Mesendoderm (in vitro differentiated cells): ENCODE measurements around the gene LCA5.
A peak's percentile ranks its signal among the peaks of the same experiment; 100 is the strongest.

ENCODE experiments used
- DNase-seq: peaks from one replicate; pipeline ENCODE4 v3.0.0; 2013
- H2AK5ac ChIP-seq: 2 replicates; pipeline ENCODE4 v1.6.1; 2013; ENCODE audit warnings: low read length, inconsistent platforms
- H2BK120ac ChIP-seq: 2 replicates; pipeline ENCODE4 v1.6.1; 2013; ENCODE audit warnings: low read depth, mild to moderate bottlenecking, low read length, moderate library complexity, mixed read lengths
- H2BK15ac ChIP-seq: replicated peaks from 2 replicates; pipeline ENCODE4 v1.6.1; 2013; ENCODE audit warnings: low read depth, mild to moderate bottlenecking, moderate library complexity
- H2BK5ac ChIP-seq: 2 replicates; pipeline ENCODE4 v1.6.1; 2013; ENCODE audit warnings: low read length, inconsistent platforms
- H3K18ac ChIP-seq: 2 replicates; pipeline ENCODE4 v1.6.1; 2013; ENCODE audit warnings: mild to moderate bottlenecking, low read length, mixed read lengths
- H3K23ac ChIP-seq: one replicate; pipeline ENCODE4 v1.6.1; 2013; ENCODE audit warnings: low read length
- H3K27ac ChIP-seq: 2 replicates; pipeline ENCODE4 v1.5.1; 2013; ENCODE audit warnings: low read depth, mild to moderate bottlenecking, inconsistent platforms, low read length, moderate library complexity
- H3K27me3 ChIP-seq: 2 replicates; pipeline ENCODE4 v1.6.1; 2013; ENCODE audit warnings: low read length, control low read depth, mild to moderate bottlenecking, inconsistent platforms; ENCODE audit not compliant: insufficient read depth, poor library complexity
- H3K36me3 ChIP-seq: 2 replicates; pipeline ENCODE4 v1.6.1; 2013; ENCODE audit warnings: low read length, inconsistent platforms; ENCODE audit not compliant: control insufficient read depth, insufficient read depth
- H3K4ac ChIP-seq: one replicate; pipeline ENCODE4 v1.6.1; 2013; ENCODE audit warnings: low read depth, mild to moderate bottlenecking, low read length, moderate library complexity
- H3K4me1 ChIP-seq: 2 replicates; pipeline ENCODE4 v1.6.1; 2013; ENCODE audit warnings: low read depth, low read length, inconsistent platforms; ENCODE audit not compliant: control insufficient read depth
- H3K4me2 ChIP-seq: 2 replicates; pipeline ENCODE4 v1.6.1; 2013; ENCODE audit warnings: low read length
- H3K4me3 ChIP-seq: 2 replicates; pipeline ENCODE4 v1.5.1; 2013; ENCODE audit warnings: mild to moderate bottlenecking, low read length
- H3K56ac ChIP-seq: one replicate; pipeline ENCODE4 v1.6.1; 2013; ENCODE audit warnings: low read length
- H3K79me1 ChIP-seq: 2 replicates; pipeline ENCODE4 v1.6.1; 2013; ENCODE audit warnings: low read length, inconsistent platforms
- H3K79me2 ChIP-seq: 2 replicates; pipeline ENCODE4 v1.6.1; 2013; ENCODE audit warnings: mild to moderate bottlenecking, low read length; ENCODE audit not compliant: control insufficient read depth, insufficient read depth
- H3K9ac ChIP-seq: 2 replicates; pipeline ENCODE4 v1.6.1; 2013; ENCODE audit warnings: low read length, inconsistent platforms
- H4K5ac ChIP-seq: one replicate; pipeline ENCODE4 v1.6.1; 2013; ENCODE audit warnings: low read length
- H4K8ac ChIP-seq: one replicate; pipeline ENCODE4 v1.6.1; 2013; ENCODE audit warnings: low read depth, mild to moderate bottlenecking, control low read depth, low read length, moderate library complexity
- WGBS: extraction: QIAGEN DNeasy Blood & Tissue Kit; methylation state at CpG from one replicate; pipeline ENCODE4 v1.1.7; 2013; ENCODE audit warnings: low lambda C conversion rate, missing lambda C conversion rate; ENCODE audit not compliant: insufficient coverage; ENCODE audit errors: extremely low coverage; 5-methylcytosine and 5-hydroxymethylcytosine counted together

The LCA5 gene

DNA sequence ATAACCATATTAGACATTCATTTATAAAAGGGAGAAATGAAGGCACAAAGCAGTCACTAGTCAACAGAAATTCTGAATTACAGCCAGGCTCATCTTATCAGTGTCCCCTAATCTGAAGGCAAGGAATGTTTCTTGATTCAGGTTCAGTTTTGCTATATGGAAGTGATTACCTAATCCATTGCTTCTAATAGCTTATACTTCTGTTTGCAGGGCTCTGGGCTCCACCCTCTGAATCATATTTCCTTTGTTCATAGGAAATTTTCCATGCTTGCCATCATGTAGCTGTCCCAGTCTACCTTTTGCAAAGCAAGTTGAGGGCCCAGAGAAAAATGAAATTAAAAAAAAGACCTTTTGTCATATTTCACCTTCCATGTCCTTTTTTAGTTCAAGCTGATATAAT lies 96.0 kb downstream of the LCA5 start:
- H2AK5ac ChIP-seq = no peak overlapping the region
- H4K8ac ChIP-seq = no peak overlapping the region
- no peak overlapping the region for H3K4me3 ChIP-seq
- H3K23ac ChIP-seq = no peak overlapping the region
- H2BK5ac ChIP-seq = no peak overlapping the region
- H3K4ac ChIP-seq = no peak overlapping the region
- H3K4me2 ChIP-seq = no peak overlapping the region
- no peaks in the 10 kb centered on the region for H3K79me2 ChIP-seq
- no peak overlapping the region for H2BK120ac ChIP-seq
- no peaks in the 10 kb centered on the region for H3K36me3 ChIP-seq
- no peak overlapping the region for H2BK15ac ChIP-seq
- no peaks in the 10 kb centered on the region for H3K4me1 ChIP-seq
- no peak overlapping the region for H3K9ac ChIP-seq
- no peaks in the 10 kb centered on the region for H3K27me3 ChIP-seq
- H3K27ac ChIP-seq = no peak overlapping the region
- no peak overlapping the region for H3K56ac ChIP-seq
- no peaks in the 10 kb centered on the region for H3K79me1 ChIP-seq
- no peak for DNase-seq
- H4K5ac ChIP-seq = no peak overlapping the region
- no peak overlapping the region for H3K18ac ChIP-seq

GRCh38 chr6:79440598-79440997 lies 96.6 kb downstream of the LCA5 start:
- H3K23ac ChIP-seq = no peak overlapping the region
- no peak for DNase-seq

GRCh38 chr6:79438030-79438429 lies 99.2 kb downstream of the LCA5 start:
- Histone ChIP-seq H3K9ac (no peak overlapping the region), H2BK120ac (no peak overlapping the region), H3K79me2 (no peaks in the 10 kb centered on the region), H3K4me1 (no peaks in the 10 kb centered on the region), H2BK15ac (no peak overlapping the region), H3K27me3 (no peaks in the 10 kb centered on the region), H2AK5ac (no peak overlapping the region), H3K56ac (no peak overlapping the region), H3K18ac (no peak overlapping the region), H3K27ac (no peak overlapping the region), H4K8ac (no peak overlapping the region), H3K4me3 (no peak overlapping the region), H2BK5ac (no peak overlapping the region), H3K23ac (no peak overlapping the region), H4K5ac (no peak overlapping the region), H3K4ac (no peak overlapping the region), H3K4me2 (no peak overlapping the region), H3K79me1 (no peaks in the 10 kb centered on the region), H3K36me3 (no peaks in the 10 kb centered on the region)
- DNase-seq = no peak
- no CpG with 5 or more reads among the region's 2 CpGs for WGBS

More at GRCh38 chr6:79440598-79440997, 96.6 kb downstream of the LCA5 start:
- H3K9ac ChIP-seq = no peak overlapping the region
- H3K56ac ChIP-seq = no peak overlapping the region
- H2BK5ac ChIP-seq = no peak overlapping the region
- no peaks in the 10 kb centered on the region for H3K79me2 ChIP-seq
- H2AK5ac ChIP-seq = no peak overlapping the region
- no peaks in the 10 kb centered on the region for H3K79me1 ChIP-seq
- no peaks in the 10 kb centered on the region for H3K27me3 ChIP-seq
- H2BK15ac ChIP-seq = no peak overlapping the region
- no peaks in the 10 kb centered on the region for H3K36me3 ChIP-seq
- no peak overlapping the region for H4K5ac ChIP-seq
- H3K18ac ChIP-seq = no peak overlapping the region
- H4K8ac ChIP-seq = no peak overlapping the region
- H3K4me3 ChIP-seq = no peak overlapping the region
- H3K27ac ChIP-seq = no peak overlapping the region
- no CpG with 5 or more reads among the region's 1 CpG for WGBS
- no peaks in the 10 kb centered on the region for H3K4me1 ChIP-seq
- H3K4ac ChIP-seq = no peak overlapping the region
- H3K4me2 ChIP-seq = no peak overlapping the region
- no peak overlapping the region for H2BK120ac ChIP-seq

GRCh38 chr6:79436241-79436640 lies 101.0 kb downstream of the LCA5 start:
- Histone ChIP-seq H2BK15ac (no peak overlapping the region), H3K4me1 (no peaks in the 10 kb centered on the region), H3K79me2 (no peaks in the 10 kb centered on the region), H4K8ac (no peak overlapping the region), H4K5ac (no peak overlapping the region), H3K18ac (no peak overlapping the region), H3K4me2 (no peak overlapping the region), H3K23ac (no peak overlapping the region), H3K56ac (no peak overlapping the region), H3K4ac (no peak overlapping the region), H3K36me3 (no peaks in the 10 kb centered on the region), H2AK5ac (no peak overlapping the region), H3K4me3 (no peak overlapping the region), H3K27ac (no peak overlapping the region), H2BK5ac (no peak overlapping the region), H3K27me3 (no peaks in the 10 kb centered on the region), H3K79me1 (no peaks in the 10 kb centered on the region), H2BK120ac (no peak overlapping the region), H3K9ac (no peak overlapping the region)
- WGBS = no CpG with 5 or more reads among the region's 2 CpGs
- DNase-seq = no peak

DNA sequence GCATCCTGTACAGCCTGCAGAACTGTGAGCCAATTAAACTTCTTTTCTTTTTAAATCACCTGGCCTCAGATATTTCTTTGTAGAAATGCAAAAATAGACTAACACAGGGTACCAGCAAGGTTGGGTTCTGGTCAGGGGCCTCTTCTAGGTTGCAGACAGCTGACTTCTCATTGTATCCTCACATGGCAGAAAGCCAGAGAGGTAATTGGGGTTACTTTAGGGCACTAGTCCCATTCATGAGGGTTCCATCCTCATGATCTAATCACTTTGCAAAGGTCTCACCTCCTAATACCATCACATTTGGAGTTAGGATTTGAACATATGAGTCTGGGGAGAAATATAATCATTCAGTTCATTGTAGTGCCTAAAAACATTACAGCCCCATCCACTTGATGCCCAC lies 101.5 kb downstream of the LCA5 start:
- H3K4me3 ChIP-seq = no peak overlapping the region

More for the DNA sequence above, 101.5 kb downstream of the LCA5 start:
- Histone ChIP-seq H3K56ac (no peak overlapping the region), H3K23ac (no peak overlapping the region), H2AK5ac (no peak overlapping the region), H3K18ac (no peak overlapping the region), H3K4me2 (no peak overlapping the region), H3K36me3 (no peaks in the 10 kb centered on the region), H3K27ac (no peak overlapping the region), H3K79me1 (no peaks in the 10 kb centered on the region), H3K4ac (no peak overlapping the region), H3K4me1 (no peaks in the 10 kb centered on the region), H2BK5ac (no peak overlapping the region), H2BK120ac (no peak overlapping the region), H3K27me3 (no peaks in the 10 kb centered on the region), H4K5ac (no peak overlapping the region), H3K9ac (no peak overlapping the region), H3K79me2 (no peaks in the 10 kb centered on the region), H4K8ac (no peak overlapping the region), H2BK15ac (no peak overlapping the region)
- peak; percentile 5 for DNase-seq
